H1 (cell line): ENCODE data around the gene ADIRF. TPM values are rescaled to one million over a fixed set of nuclear protein-coding genes. Genes with fewer than 3 reads are reported as not detected.

Experiments
- BRCA1 ChIP-seq: IDR thresholded peaks from 2 replicates; pipeline ENCODE4 v1.6.1; 2012; ENCODE audit warnings: low read depth, low read length, improper control_type of control experiment
- CBX5 ChIP-seq: fragments of 300-800, 300-1000 bp; sonication (generic); IDR thresholded peaks from 2 replicates; pipeline ENCODE4 v1.7.1; 2016; ENCODE audit warnings: antibody characterized with exemption, low read length, low read depth
- NRF1 ChIP-seq: IDR thresholded peaks from 2 replicates; pipeline ENCODE4 v1.6.1; 2011; ENCODE audit warnings: mild to moderate bottlenecking, low read depth, low read length, improper control_type of control experiment
- RBBP5 ChIP-seq: IDR thresholded peaks from 2 replicates; pipeline ENCODE4 v1.7.1; 2012; ENCODE audit warnings: low read depth, mild to moderate bottlenecking, inconsistent platforms, low read length, moderate library complexity, borderline replicate concordance
- SAP30 ChIP-seq: fragments of 300-600 bp; sonication (generic); IDR thresholded peaks from 2 replicates; pipeline ENCODE4 v1.7.1; 2012; ENCODE audit warnings: low read length, moderate library complexity, mild to moderate bottlenecking, inconsistent platforms; ENCODE audit not compliant: insufficient read depth, insufficient replicate concordance
- SIRT6 ChIP-seq: IDR thresholded peaks from one replicate; pipeline ENCODE4 v1.7.1; 2012; ENCODE audit warnings: low read length, inconsistent platforms
- SP2 ChIP-seq: IDR thresholded peaks from 2 replicates; pipeline ENCODE4 v1.6.1; 2012; ENCODE audit warnings: mild to moderate bottlenecking, low read length, inconsistent platforms
- polyA plus RNA-seq, 7 experiments: library from polyadenylated mRNA; depleted of rRNA in 3 of 7; stranded (reverse) in 5 of 7; unstranded in 2 of 7; fragments of >200 nt in 5 of 7; fragments of 200-250 nt in 2 of 7; gene quantifications; 1 replicate in 5 of 7; 2 replicates in 1 of 7; 4 replicates in 1 of 7; pipeline versions ENCODE4 v1.2.1 to v1.2.3, GENCODE V29; 2011 to 2013; ENCODE audit warnings: missing spikeins in 2 of 7, mixed read lengths in 2 of 7
- total RNA-seq: library from RNA; stranded (reverse); fragmentation: NEBNext Ultra II Directional; extraction: Animal tissue kit (Norgen Biotek cat#: 25700); gene quantifications from 2 replicates; pipeline ENCODE4 v1.2.1, GENCODE V29; 2021
- TF ChIP-seq, protein P1 (sequence below): fragments of 300-600 bp; sonication (generic); IDR thresholded peaks from 2 replicates; pipeline ENCODE4 v1.7.1; 2012; ENCODE audit warnings: low read length, moderate library complexity, mild to moderate bottlenecking, inconsistent platforms; ENCODE audit not compliant: insufficient replicate concordance
- TF ChIP-seq, protein P2 (sequence below): IDR thresholded peaks from 2 replicates; pipeline ENCODE4 v1.6.1; 2012; ENCODE audit warnings: inconsistent platforms
- TF ChIP-seq, protein P3 (sequence below): IDR thresholded peaks from 2 replicates; pipeline ENCODE4 v1.6.1; 2012; ENCODE audit warnings: low read length, inconsistent platforms

Gene ADIRF
- total and polyA plus RNA-seq, 2 of the 8 experiments (the other 6 are each of a cell fraction or from before 2014, with no cell fraction given) = not detected

DNA sequence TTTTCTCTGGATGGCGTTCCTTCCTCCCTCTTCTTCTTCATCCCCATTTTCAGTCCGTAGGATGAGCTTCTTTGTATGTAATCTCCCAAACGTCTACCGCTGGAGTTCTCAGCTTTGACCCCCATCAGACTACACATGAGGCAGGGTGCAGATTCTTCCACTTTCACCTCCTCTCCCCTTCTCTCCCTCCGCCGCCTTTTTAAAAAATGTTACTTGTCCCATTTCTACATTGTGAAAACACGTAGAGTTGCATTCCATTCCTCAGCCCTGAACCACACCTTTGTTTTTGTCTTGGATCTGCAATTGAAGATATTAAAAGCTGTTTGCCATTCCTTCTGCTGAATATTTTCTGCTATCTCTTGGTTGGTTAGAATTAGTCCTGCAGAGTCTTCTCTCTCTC, 6.2 kb downstream of the ADIRF start (continued):
- TF ChIP-seq, protein P1, sequence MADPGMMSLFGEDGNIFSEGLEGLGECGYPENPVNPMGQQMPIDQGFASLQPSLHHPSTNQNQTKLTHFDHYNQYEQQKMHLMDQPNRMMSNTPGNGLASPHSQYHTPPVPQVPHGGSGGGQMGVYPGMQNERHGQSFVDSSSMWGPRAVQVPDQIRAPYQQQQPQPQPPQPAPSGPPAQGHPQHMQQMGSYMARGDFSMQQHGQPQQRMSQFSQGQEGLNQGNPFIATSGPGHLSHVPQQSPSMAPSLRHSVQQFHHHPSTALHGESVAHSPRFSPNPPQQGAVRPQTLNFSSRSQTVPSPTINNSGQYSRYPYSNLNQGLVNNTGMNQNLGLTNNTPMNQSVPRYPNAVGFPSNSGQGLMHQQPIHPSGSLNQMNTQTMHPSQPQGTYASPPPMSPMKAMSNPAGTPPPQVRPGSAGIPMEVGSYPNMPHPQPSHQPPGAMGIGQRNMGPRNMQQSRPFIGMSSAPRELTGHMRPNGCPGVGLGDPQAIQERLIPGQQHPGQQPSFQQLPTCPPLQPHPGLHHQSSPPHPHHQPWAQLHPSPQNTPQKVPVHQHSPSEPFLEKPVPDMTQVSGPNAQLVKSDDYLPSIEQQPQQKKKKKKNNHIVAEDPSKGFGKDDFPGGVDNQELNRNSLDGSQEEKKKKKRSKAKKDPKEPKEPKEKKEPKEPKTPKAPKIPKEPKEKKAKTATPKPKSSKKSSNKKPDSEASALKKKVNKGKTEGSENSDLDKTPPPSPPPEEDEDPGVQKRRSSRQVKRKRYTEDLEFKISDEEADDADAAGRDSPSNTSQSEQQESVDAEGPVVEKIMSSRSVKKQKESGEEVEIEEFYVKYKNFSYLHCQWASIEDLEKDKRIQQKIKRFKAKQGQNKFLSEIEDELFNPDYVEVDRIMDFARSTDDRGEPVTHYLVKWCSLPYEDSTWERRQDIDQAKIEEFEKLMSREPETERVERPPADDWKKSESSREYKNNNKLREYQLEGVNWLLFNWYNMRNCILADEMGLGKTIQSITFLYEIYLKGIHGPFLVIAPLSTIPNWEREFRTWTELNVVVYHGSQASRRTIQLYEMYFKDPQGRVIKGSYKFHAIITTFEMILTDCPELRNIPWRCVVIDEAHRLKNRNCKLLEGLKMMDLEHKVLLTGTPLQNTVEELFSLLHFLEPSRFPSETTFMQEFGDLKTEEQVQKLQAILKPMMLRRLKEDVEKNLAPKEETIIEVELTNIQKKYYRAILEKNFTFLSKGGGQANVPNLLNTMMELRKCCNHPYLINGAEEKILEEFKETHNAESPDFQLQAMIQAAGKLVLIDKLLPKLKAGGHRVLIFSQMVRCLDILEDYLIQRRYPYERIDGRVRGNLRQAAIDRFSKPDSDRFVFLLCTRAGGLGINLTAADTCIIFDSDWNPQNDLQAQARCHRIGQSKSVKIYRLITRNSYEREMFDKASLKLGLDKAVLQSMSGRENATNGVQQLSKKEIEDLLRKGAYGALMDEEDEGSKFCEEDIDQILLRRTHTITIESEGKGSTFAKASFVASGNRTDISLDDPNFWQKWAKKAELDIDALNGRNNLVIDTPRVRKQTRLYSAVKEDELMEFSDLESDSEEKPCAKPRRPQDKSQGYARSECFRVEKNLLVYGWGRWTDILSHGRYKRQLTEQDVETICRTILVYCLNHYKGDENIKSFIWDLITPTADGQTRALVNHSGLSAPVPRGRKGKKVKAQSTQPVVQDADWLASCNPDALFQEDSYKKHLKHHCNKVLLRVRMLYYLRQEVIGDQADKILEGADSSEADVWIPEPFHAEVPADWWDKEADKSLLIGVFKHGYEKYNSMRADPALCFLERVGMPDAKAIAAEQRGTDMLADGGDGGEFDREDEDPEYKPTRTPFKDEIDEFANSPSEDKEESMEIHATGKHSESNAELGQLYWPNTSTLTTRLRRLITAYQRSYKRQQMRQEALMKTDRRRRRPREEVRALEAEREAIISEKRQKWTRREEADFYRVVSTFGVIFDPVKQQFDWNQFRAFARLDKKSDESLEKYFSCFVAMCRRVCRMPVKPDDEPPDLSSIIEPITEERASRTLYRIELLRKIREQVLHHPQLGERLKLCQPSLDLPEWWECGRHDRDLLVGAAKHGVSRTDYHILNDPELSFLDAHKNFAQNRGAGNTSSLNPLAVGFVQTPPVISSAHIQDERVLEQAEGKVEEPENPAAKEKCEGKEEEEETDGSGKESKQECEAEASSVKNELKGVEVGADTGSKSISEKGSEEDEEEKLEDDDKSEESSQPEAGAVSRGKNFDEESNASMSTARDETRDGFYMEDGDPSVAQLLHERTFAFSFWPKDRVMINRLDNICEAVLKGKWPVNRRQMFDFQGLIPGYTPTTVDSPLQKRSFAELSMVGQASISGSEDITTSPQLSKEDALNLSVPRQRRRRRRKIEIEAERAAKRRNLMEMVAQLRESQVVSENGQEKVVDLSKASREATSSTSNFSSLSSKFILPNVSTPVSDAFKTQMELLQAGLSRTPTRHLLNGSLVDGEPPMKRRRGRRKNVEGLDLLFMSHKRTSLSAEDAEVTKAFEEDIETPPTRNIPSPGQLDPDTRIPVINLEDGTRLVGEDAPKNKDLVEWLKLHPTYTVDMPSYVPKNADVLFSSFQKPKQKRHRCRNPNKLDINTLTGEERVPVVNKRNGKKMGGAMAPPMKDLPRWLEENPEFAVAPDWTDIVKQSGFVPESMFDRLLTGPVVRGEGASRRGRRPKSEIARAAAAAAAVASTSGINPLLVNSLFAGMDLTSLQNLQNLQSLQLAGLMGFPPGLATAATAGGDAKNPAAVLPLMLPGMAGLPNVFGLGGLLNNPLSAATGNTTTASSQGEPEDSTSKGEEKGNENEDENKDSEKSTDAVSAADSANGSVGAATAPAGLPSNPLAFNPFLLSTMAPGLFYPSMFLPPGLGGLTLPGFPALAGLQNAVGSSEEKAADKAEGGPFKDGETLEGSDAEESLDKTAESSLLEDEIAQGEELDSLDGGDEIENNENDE = no peak
- no peak for TF ChIP-seq BRCA1
- TF ChIP-seq SIRT6 = no peak
- no peak for TF ChIP-seq SP2
- no peak for TF ChIP-seq NRF1
- TF ChIP-seq CBX5 = no peak
- TF ChIP-seq, protein P2, sequence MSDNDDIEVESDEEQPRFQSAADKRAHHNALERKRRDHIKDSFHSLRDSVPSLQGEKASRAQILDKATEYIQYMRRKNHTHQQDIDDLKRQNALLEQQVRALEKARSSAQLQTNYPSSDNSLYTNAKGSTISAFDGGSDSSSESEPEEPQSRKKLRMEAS = no peak
- no peak for TF ChIP-seq RBBP5
- TF ChIP-seq SAP30 = no peak
- TF ChIP-seq, protein P3, sequence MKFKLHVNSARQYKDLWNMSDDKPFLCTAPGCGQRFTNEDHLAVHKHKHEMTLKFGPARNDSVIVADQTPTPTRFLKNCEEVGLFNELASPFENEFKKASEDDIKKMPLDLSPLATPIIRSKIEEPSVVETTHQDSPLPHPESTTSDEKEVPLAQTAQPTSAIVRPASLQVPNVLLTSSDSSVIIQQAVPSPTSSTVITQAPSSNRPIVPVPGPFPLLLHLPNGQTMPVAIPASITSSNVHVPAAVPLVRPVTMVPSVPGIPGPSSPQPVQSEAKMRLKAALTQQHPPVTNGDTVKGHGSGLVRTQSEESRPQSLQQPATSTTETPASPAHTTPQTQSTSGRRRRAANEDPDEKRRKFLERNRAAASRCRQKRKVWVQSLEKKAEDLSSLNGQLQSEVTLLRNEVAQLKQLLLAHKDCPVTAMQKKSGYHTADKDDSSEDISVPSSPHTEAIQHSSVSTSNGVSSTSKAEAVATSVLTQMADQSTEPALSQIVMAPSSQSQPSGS = no peak
